SU-DHL-6 (cell line): ENCODE measurements around the gene HJURP.

ENCODE experiments used
- CTCF ChIP-seq: fragments of 200-600 bp; sonication (generic); IDR thresholded peaks from one replicate; pipeline ENCODE4 v1.5.1; 2017; ENCODE audit warnings: antibody characterized with exemption, mild to moderate bottlenecking, low read length, moderate library complexity; ENCODE audit not compliant: insufficient read depth, poor library complexity, severe bottlenecking
- EZH2phosphoT487 ChIP-seq: fragments of 200-600 bp; sonication (generic), shearing (Covaris generic); conservative IDR thresholded peaks from 2 replicates; pipeline ENCODE4 v1.6.1; 2018; ENCODE audit warnings: mild to moderate bottlenecking, antibody characterized with exemption, low read length, moderate library complexity, mixed read lengths

DNA sequence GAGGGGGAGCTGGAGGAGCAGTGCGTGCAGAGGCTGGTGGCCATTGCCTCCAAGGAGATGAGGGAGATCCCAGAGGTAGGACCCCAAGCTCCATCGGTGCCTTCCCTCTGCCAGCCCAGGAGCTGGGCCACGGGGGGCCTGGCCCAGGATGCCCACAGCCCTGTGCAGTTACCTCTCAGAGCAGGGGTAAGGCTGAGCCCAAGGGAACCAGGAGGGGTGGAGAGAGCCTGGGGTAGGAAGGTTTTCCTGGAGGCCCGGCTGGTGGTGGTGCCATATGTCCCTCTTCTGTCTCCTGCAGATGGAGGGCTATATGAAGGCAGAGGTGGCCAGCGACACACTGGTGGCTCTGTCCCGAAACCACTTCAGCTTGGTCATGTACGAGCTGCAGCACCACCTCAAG lies 64.8 kb downstream of the HJURP start:
- TF ChIP-seq CTCF (no peak), EZH2phosphoT487 (no peak)
